Measurements from ENCODE around the gene NDC1.

DNA sequence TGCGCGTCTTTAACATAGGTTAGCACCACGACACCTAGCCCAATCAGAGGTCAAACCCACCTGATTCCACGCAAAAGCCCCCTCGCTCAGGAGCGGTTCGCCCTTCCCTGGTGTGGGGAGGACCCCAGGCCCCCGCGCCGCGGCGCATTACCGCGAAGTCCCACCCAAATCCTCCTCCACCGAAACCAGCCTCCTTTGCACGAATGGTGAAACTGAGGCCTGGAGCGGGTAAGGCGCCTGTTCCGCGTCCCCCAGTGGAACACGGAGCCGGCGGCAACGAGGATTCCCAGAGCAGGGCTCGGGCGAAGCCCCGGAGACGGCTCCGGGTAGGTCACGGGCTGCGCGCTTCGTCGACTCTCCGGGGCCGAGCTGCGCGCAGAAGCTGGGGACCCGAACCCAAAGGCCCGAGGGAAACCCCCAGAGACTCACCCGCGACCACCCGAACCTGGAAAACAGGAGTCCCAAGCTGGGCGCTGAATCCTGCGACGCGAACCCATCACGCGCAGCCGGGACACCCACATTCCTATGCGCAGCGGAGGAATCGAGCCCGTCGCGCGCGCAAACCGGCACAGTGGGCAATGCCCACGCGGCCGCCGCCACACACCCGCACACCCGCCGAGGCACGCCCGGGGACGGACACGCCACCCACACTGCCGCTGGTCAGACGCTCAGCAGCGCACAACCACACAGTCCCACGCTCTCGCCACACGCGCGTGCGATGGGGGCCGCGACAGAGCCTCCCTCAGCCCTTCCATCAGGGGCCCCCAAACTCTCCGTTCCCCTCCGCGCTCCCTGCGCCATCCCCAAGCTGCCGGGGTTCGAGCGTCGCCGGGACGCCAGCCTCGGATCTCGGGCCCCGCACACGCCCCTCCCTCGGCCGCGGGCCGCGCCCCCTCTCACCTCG, 99.6 kb downstream of the NDC1 start:
- TF ChIP-seq POLR2A (IDR thresholded peaks at IDR 0.05; ENCODE audit: low read length) (no peak), GATA1 (IDR thresholded peaks at IDR 0.05; ENCODE audit: low read depth, low read length) (no peak)
